ENCODE data around the gene BCAR3.
"Not testable (repeated sequence)": the region's sequence is repeated elsewhere in the genome, so short reads cannot be mapped to it uniquely, and the experiment has no call there.

Gene BCAR3

GRCh38 chr1:93687542-93687941 lies 5.9 kb upstream of the BCAR3 start:
- DNase-seq, result no peak

- DNase-seq, result no peak
These were observed 5.0 kb upstream of the BCAR3 start for GRCh38 chr1:93686504-93687250.

- no peak for DNase-seq
These were observed 4.3 kb upstream of the BCAR3 start for GRCh38 chr1:93685918-93686317.

GRCh38 chr1:93683234-93683633 lies 1.6 kb upstream of the BCAR3 start:
- no peak for DNase-seq

GRCh38 chr1:93681989-93682412 lies 364 bp upstream of the BCAR3 start:
- no peak for DNase-seq

- DNase-seq, result peak; percentile 39
These were observed 1.1 kb downstream of the BCAR3 start for GRCh38 chr1:93680420-93681100.

GRCh38 chr1:93680076-93680419 lies 1.6 kb downstream of the BCAR3 start:
- no peak for DNase-seq

- no peak for DNase-seq
These were observed 2.1 kb downstream of the BCAR3 start for GRCh38 chr1:93679546-93679945.

GRCh38 chr1:93678946-93679480 lies 2.6 kb downstream of the BCAR3 start:
- DNase-seq, result no peak

- no peak for DNase-seq
These were observed 3.1 kb downstream of the BCAR3 start for GRCh38 chr1:93678491-93678890.

GRCh38 chr1:93677729-93678128 lies 3.9 kb downstream of the BCAR3 start:
- DNase-seq, result no peak

- no peak for DNase-seq
These were observed 5.2 kb downstream of the BCAR3 start for GRCh38 chr1:93676427-93676826.

- no peak for DNase-seq
These were observed 5.7 kb downstream of the BCAR3 start for GRCh38 chr1:93675931-93676330.

GRCh38 chr1:93675271-93675670 lies 6.4 kb downstream of the BCAR3 start:
- DNase-seq, result no peak

- DNase-seq, result not testable (repeated sequence)
These were observed 7.6 kb downstream of the BCAR3 start for GRCh38 chr1:93674071-93674470.

- no peak for DNase-seq
These were observed 8.3 kb downstream of the BCAR3 start for GRCh38 chr1:93673163-93673829.

GRCh38 chr1:93672477-93673162 lies 9.0 kb downstream of the BCAR3 start:
- DNase-seq, result no peak

- no peak for DNase-seq
These were observed 9.6 kb downstream of the BCAR3 start for GRCh38 chr1:93672069-93672468.

- DNase-seq, result no peak
These were observed 10.5 kb downstream of the BCAR3 start for GRCh38 chr1:93671099-93671621.

GRCh38 chr1:93670141-93670540 lies 11.5 kb downstream of the BCAR3 start:
- DNase-seq, result no peak

- no peak for DNase-seq
These were observed 12.3 kb downstream of the BCAR3 start for GRCh38 chr1:93669369-93669768.

- DNase-seq, result no peak
These were observed 12.7 kb downstream of the BCAR3 start for GRCh38 chr1:93668951-93669350.

GRCh38 chr1:93668121-93668520 lies 13.5 kb downstream of the BCAR3 start:
- no peak for DNase-seq
